ENCODE results near the gene MPC1. TPM values are rescaled to one million over a fixed set of nuclear protein-coding genes. Genes with fewer than 3 reads are reported as not detected.

MPC1 gene
- total RNA-seq, result 17.3 and 19.1 TPM in 2 replicates

DNA sequence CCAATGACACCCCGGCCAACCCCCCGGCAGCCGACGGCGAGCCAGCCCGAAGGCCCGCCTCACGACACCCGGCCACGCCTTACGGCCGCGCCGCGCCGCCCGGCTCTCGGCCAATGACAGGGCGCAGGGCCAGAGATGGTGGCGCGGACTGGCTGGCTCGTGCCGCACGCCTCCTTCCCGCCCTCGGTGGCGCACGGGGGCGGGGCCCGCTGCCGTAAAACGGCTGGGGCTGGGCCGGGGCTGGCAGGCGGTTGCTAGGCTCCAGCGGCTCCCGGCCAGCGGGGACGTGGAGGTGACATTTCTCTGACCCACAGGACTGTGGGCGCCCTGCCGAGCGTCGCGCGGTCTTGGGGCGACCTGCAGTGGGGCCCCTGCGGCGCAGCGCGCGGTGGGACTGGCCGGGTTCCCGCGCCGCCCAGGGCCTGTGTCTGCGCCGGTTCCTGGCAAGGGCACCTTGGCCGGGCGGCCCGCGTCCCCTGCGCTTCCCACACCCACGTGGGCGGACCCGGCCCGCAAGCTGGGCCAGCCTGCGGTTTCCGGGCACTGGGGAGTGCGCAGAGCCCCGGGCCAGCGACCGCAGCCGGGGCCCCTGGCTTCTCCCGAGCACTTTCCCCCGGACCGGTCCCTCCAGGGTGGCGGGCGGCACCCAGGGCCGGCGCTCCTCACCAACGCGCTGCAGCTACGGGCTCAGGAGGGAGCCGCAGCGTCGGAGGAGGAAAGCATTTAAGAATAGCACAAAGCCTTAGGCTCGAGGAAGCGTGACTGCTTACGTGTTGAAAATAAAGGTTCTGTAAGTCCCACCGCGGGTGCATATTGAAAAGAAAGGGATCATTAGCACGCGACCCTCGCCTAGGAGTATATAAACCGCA lies at the start of gene MPC1:
TSS of gene MPC1 (minus strand) at position 8 of the 869 bp plus-strand sequence. CDS start 64 bp downstream, outside the sequence.
- Mint-ChIP-seq H3K27ac (peak within 1 kb of the TSS; percentile 48), H3K9me3 (no peaks in the 10 kb centered on the region), H3K4me1 (ENCODE audit: low read depth) (peaks cover 19% of the 10 kb centered on the region), H3K36me3 (ENCODE audit: low read depth) (no peaks in the 10 kb centered on the region), H3K27me3 (ENCODE audit: insufficient read depth) (peaks cover 8% of the 10 kb centered on the region), H3K4me3 (peak within 1 kb of the TSS; percentile 91)
- intact Hi-C loops (cut with micrococcal nuclease), result loop anchor here (1.0 to 5.0 kb wide), 10 partner anchors 18 to 1444 kb away; partner anchors contain the start of genes AFDN, CEP43, RNASET2 and RPS6KA2
- DNase-seq (ENCODE audit: low spot score), result peak; percentile 95

DNA sequence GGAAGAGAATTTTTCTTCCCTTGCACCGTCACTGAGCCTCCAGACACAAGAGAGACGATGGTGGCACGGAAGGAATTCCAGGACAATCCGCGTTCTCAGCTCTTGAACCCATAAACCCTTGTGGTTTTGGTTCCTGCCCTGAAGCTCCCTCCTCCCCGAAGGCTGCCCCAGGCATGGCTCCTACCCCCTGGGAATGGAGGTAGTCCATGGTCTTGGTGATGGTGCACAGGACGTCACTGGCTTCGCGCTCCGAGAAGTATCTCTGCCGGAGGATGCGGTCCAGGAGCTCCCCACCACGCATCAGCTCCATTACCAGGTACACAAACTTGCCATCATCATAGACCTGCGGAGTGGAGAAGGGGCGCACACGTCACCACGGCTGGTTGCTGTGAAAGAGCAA lies 47.5 kb upstream of the MPC1 start:
- H3K4me3 Mint-ChIP-seq, result no peak overlapping the region
- H3K27ac Mint-ChIP-seq, result no peak overlapping the region
- H3K27me3 Mint-ChIP-seq (ENCODE audit: insufficient read depth), result no peaks in the 10 kb centered on the region
- DNase-seq (ENCODE audit: low spot score), result no peak
- intact Hi-C loops (cut with micrococcal nuclease), result no loop called here
- peaks cover 4% of the 10 kb centered on the region for H3K9me3 Mint-ChIP-seq
- H3K36me3 Mint-ChIP-seq (ENCODE audit: low read depth), result peaks cover 5% of the 10 kb centered on the region
- H3K4me1 Mint-ChIP-seq (ENCODE audit: low read depth), result no peaks in the 10 kb centered on the region

DNA sequence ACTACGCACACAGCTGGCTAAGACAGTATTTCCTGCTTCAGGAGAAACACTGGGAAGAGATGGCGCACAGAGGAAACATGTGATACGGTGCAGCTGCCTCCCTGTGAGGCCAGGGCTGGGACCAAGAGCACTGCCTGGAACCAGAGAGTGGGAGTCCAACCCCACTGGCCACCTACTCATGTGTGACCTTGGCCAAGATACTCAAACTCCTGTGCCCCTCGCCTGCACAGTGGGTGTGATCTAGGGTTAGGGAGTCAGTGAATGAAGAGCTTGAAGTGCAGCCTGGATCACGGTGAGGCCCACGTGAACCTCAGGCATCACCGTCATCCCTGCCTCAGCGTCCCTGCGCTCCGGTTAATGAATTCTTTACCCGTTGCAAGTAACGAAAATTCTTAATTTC lies 41.7 kb upstream of the MPC1 start:
- DNase-seq (ENCODE audit: low spot score), result no peak
- H3K4me3 Mint-ChIP-seq, result no peak overlapping the region
- peaks cover 12% of the 10 kb centered on the region for H3K4me1 Mint-ChIP-seq (ENCODE audit: low read depth)
- peaks cover 4% of the 10 kb centered on the region for H3K9me3 Mint-ChIP-seq
- H3K27me3 Mint-ChIP-seq (ENCODE audit: insufficient read depth), result peaks cover 4% of the 10 kb centered on the region
- no peak overlapping the region for H3K27ac Mint-ChIP-seq
- peaks cover 9% of the 10 kb centered on the region for H3K36me3 Mint-ChIP-seq (ENCODE audit: low read depth)
- intact Hi-C loops (cut with micrococcal nuclease), result no loop called here

DNA sequence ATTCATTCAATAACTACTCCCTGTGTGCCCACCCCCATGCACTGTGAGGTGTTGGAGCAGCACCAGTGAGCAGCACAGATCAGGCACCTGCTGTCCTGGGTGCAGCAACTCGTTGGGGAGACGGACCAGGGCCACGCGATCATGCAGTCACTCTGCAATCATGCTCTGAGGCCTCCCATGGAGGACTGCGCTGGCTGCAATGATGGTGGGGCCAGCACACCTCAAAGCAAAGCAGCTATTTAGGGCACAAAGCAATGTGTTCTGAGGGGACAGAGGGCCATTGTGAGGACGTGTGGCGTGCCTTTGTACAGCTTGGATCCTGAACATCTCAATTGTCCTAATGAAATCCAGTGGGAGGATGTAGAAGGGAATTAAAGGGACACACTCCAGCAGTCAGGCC lies 41.0 kb upstream of the MPC1 start:
- Mint-ChIP-seq H3K36me3 (ENCODE audit: low read depth) (peaks cover 6% of the 10 kb centered on the region), H3K4me3 (no peak overlapping the region), H3K9me3 (peaks cover 4% of the 10 kb centered on the region), H3K27ac (no peak overlapping the region), H3K4me1 (ENCODE audit: low read depth) (peaks cover 18% of the 10 kb centered on the region), H3K27me3 (ENCODE audit: insufficient read depth) (peaks cover 4% of the 10 kb centered on the region)
- intact Hi-C loops (cut with micrococcal nuclease), result no loop called here
- DNase-seq (ENCODE audit: low spot score), result no peak

DNA sequence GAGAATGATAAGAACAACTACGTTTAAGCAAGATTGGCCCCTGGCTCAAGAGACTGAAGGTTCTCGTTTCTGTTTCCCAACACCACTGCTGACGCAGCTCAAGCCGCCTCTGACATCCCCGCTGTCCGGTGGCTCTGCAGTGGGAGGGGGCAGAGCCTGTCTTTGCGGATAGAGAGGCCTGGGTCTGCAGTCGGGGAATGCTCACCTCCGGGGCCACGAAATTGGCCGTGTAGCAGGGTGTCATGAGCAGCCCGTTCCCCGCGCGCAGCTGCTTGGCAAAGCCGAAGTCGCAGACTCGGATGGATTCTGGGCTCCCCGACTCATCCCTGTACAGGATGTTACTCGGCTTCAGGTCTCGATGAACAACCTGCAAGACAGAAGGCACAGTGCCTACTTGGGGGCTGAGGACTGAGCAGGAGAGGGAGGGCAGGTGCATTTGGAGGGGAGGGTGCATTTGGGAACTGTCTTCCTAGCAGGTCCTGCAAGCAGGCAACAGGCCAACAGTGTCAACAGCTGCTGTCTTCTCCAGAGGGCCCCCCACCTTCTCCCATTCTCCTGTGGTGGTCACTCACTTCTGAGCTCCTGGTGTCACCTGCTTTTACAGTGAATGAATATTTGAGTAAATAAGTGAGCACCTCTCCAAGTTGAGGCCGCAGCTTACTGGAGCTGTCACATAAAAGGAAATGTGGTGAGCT lies 40.5 kb upstream of the MPC1 start:
- H3K36me3 Mint-ChIP-seq (ENCODE audit: low read depth), result peaks cover 7% of the 10 kb centered on the region
- H3K27ac Mint-ChIP-seq, result no peak overlapping the region
- no peak overlapping the region for H3K4me3 Mint-ChIP-seq
- peaks cover 24% of the 10 kb centered on the region for H3K4me1 Mint-ChIP-seq (ENCODE audit: low read depth)
- H3K27me3 Mint-ChIP-seq (ENCODE audit: insufficient read depth), result peaks cover 4% of the 10 kb centered on the region
- no peaks in the 10 kb centered on the region for H3K9me3 Mint-ChIP-seq
- intact Hi-C loops (cut with micrococcal nuclease), result no loop called here
- DNase-seq (ENCODE audit: low spot score), result no peak

DNA sequence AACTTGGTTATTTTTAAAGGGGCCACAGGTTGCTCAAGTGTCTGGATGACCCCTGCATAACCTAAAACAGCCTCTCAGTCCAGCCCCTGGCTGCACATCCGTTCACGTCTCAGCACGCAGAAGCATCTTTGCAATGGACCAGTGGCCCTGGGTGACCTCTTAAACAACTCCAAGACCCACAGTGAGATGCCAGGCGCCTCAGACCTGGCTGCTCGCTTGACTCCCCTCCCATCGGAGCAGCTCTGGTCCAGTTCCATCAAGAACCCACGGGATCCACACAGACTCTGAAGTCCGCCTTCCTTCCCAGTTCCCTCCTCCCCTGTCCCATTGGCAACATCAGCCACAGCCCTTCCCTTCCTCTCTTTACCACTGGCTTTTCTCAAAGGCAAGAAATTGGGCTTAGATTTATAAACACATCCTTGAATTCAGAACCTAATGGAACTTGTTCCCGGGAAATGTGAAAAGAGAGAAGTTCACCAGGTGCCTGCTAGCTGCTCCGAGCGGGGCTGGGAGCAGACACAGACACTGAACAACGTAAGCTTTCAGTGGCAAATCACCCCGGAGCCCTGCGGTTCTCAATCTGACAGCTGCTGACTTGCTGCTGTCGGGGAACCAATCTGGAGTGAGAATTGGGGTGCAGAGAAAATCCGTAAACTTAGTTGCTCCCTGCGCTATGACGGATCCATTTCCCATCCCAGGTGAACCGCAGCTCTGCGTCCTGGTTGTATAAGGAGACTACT lies 39.6 kb upstream of the MPC1 start:
- no peak overlapping the region for H3K4me3 Mint-ChIP-seq
- intact Hi-C loops (cut with micrococcal nuclease), result no loop called here
- H3K9me3 Mint-ChIP-seq, result no peaks in the 10 kb centered on the region
- H3K27me3 Mint-ChIP-seq (ENCODE audit: insufficient read depth), result peaks cover 4% of the 10 kb centered on the region
- H3K4me1 Mint-ChIP-seq (ENCODE audit: low read depth), result peaks cover 33% of the 10 kb centered on the region
- no peak overlapping the region for H3K27ac Mint-ChIP-seq
- H3K36me3 Mint-ChIP-seq (ENCODE audit: low read depth), result peaks cover 7% of the 10 kb centered on the region
- DNase-seq (ENCODE audit: low spot score), result no peak

DNA sequence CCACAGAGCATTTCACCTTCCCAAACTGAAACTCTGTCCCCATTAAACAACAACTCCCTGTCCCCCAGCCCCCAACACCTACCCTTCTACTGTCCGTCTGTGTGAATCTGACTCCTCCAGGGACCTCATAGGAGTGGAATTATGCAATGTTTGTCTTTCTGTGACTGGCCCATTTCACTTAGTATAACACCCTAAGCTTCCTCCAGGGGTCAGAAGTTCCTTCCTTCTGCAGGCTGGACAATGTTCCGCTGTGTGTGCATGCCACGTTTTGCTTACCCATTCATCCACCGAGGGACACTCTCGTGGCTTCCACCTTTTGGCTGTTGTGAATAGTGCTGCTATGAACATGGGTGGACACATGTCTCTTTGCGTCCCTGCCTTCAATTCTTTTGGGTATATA lies 37.6 kb upstream of the MPC1 start:
- H3K9me3 Mint-ChIP-seq, result peaks cover 15% of the 10 kb centered on the region
- DNase-seq (ENCODE audit: low spot score), result no peak
- H3K27ac Mint-ChIP-seq, result no peak overlapping the region
- H3K4me3 Mint-ChIP-seq, result no peak overlapping the region
- peaks cover 21% of the 10 kb centered on the region for H3K36me3 Mint-ChIP-seq (ENCODE audit: low read depth)
- peaks cover 4% of the 10 kb centered on the region for H3K27me3 Mint-ChIP-seq (ENCODE audit: insufficient read depth)
- peaks cover 53% of the 10 kb centered on the region for H3K4me1 Mint-ChIP-seq (ENCODE audit: low read depth)
- intact Hi-C loops (cut with micrococcal nuclease), result no loop called here

DNA sequence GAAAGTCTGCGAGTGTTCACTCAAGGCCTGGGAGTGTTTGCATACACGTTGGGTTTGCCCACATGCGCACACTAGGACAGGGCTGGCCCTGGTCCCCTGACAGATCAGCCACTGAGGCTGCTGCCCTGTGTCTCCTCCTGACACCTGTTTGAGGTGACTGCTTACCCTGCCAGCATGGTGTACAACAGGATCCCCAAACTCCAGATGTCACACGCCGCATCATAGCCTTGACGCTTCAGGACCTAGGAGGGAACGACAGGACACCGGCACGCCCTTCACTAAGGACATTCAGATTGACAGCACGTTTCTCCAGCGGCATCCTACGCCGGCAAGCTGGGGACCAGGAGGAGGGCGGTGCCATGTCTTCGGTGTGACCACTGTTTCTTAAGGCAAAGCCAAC lies 37.0 kb upstream of the MPC1 start:
- no peak for DNase-seq (ENCODE audit: low spot score)
- Mint-ChIP-seq H3K27ac (no peak overlapping the region), H3K4me1 (ENCODE audit: low read depth) (peaks cover 57% of the 10 kb centered on the region), H3K9me3 (peaks cover 15% of the 10 kb centered on the region), H3K27me3 (ENCODE audit: insufficient read depth) (peaks cover 4% of the 10 kb centered on the region), H3K36me3 (ENCODE audit: low read depth) (peaks cover 23% of the 10 kb centered on the region), H3K4me3 (no peak overlapping the region)
- intact Hi-C loops (cut with micrococcal nuclease), result loop anchor here (2.0 to 10.0 kb wide), 5 partner anchors 69 to 1285 kb away; partner anchors contain the start of gene SFT2D1

DNA sequence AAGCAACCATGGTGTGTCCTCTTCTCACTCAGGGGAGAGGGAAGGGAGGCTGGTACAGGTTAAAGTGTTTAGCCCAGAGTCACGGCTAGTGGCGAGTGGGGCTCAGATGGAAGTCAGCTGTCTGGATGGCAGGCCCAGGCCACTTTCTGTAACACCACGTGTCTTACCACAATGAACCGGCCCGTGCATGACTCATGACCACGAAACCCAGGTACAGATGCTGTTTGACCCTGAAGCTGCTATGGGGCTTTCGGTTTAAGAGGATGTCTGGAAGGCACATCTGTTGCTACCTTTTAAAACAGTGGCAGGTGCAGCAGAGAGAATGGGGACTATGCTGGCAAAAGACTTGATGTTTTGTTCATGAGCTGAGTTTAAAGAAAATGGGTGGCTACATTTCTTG lies 36.5 kb upstream of the MPC1 start:
- Mint-ChIP-seq H3K9me3 (peaks cover 15% of the 10 kb centered on the region), H3K27ac (no peak overlapping the region), H3K27me3 (ENCODE audit: insufficient read depth) (peaks cover 4% of the 10 kb centered on the region), H3K4me1 (ENCODE audit: low read depth) (peaks cover 62% of the 10 kb centered on the region), H3K36me3 (ENCODE audit: low read depth) (peaks cover 23% of the 10 kb centered on the region), H3K4me3 (no peak overlapping the region)
- intact Hi-C loops (cut with micrococcal nuclease), result loop anchor here (2.0 to 10.0 kb wide), 5 partner anchors 70 to 1286 kb away; partner anchors contain the start of gene SFT2D1
- peak; percentile 61 for DNase-seq (ENCODE audit: low spot score)

DNA sequence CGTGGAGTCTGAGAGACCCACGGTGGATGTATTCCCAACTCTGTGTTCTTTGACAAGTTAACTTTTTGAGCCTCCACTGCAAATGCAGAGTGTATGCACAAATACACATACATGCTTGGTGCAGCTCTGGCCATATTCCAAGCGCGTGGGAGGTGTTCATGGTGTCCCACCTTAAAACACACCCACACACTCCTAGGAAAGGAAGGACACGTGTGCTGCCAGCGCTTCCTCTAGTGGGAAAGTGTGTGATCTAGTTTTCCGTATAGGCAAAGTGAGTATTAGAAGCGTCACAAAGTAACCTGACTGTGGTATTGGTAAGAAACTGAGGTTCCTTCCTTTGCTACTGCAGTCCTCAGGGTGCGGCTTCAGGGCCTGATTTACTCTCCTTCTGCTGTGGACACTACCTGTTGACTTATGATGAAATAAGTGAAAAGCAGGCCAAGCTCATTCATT lies 36.0 kb upstream of the MPC1 start:
- Mint-ChIP-seq H3K27me3 (ENCODE audit: insufficient read depth) (peaks cover 4% of the 10 kb centered on the region), H3K4me3 (peak overlapping the region; percentile 30), H3K4me1 (ENCODE audit: low read depth) (peaks cover 63% of the 10 kb centered on the region), H3K36me3 (ENCODE audit: low read depth) (peaks cover 23% of the 10 kb centered on the region), H3K9me3 (peaks cover 15% of the 10 kb centered on the region), H3K27ac (no peak overlapping the region)
- intact Hi-C loops (cut with micrococcal nuclease), result loop anchor here (2.0 to 10.0 kb wide), 5 partner anchors 70 to 1286 kb away; partner anchors contain the start of gene SFT2D1
- no peak for DNase-seq (ENCODE audit: low spot score)

DNA sequence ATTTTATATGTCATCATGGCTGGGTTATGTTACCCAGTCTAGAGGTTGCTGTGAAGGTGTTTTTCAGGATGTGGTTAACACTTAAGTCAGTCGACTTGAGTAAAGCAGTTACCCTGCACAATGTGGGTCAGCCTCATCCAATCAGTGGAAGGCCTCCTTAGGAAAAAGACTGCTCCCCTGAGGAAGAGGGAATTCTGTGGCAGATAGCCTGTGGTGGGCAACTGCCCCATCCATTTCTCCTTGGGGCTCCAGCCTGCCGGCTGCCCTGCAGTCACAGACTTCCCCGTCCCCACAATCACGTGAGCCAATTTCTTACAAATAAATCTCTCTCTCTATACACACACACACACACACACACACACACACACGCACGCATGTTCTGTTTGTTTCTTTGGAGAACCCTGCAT lies 34.5 kb upstream of the MPC1 start:
- peak overlapping the region; percentile 64 for H3K4me3 Mint-ChIP-seq
- intact Hi-C loops (cut with micrococcal nuclease), result loop anchor here (2.0 to 10.0 kb wide), 4 partner anchors 210 to 1288 kb away; partner anchors contain the start of gene RPS6KA2
- peak overlapping the region; percentile 49 for H3K27ac Mint-ChIP-seq
- peaks cover 23% of the 10 kb centered on the region for H3K36me3 Mint-ChIP-seq (ENCODE audit: low read depth)
- DNase-seq (ENCODE audit: low spot score), result peak; percentile 41
- peaks cover 63% of the 10 kb centered on the region for H3K4me1 Mint-ChIP-seq (ENCODE audit: low read depth)
- H3K27me3 Mint-ChIP-seq (ENCODE audit: insufficient read depth), result peaks cover 4% of the 10 kb centered on the region
- H3K9me3 Mint-ChIP-seq, result peaks cover 15% of the 10 kb centered on the region

DNA sequence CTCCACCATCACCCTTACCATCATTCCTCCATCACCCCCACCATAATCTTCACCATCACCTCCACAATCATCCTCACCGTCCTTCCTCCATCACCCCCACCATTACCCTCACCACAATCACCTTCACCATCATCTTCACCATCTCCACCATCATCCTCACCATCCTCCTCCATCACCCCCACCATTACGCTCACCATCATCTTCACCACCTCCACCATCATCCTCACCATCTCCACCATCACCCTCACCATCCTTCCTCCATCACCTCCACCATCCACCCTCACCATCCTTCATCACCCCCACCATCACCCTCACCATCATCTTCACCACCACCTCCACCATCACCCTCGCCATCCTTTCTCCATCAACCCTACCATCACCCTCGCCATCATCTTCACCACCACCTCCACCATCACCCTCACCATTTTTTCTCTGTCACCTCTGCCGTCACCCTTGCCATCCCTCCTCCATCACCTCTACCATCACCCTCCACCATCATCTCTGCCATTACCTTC lies 33.1 kb upstream of the MPC1 start:
- peak overlapping the region; percentile 49 for H3K27ac Mint-ChIP-seq
- H3K4me3 Mint-ChIP-seq, result peak overlapping the region; percentile 64
- intact Hi-C loops (cut with micrococcal nuclease), result loop anchor here (2.0 to 10.0 kb wide), 5 partner anchors 33 to 1289 kb away; partner anchors contain the start of genes MPC1 and RPS6KA2
- H3K9me3 Mint-ChIP-seq, result peaks cover 15% of the 10 kb centered on the region
- H3K4me1 Mint-ChIP-seq (ENCODE audit: low read depth), result peaks cover 76% of the 10 kb centered on the region
- DNase-seq (ENCODE audit: low spot score), result no peak
- H3K36me3 Mint-ChIP-seq (ENCODE audit: low read depth), result peaks cover 23% of the 10 kb centered on the region
- H3K27me3 Mint-ChIP-seq (ENCODE audit: insufficient read depth), result peaks cover 9% of the 10 kb centered on the region
